KOPT-K1 (cell line): ENCODE data around the gene DSG3.

Source experiments
- H3K27ac ChIP-seq: fragments of 200-600 bp; sonication (generic); 2 replicates; pipeline ENCODE4 v1.5.1; 2016; ENCODE audit warnings: antibody characterized with exemption, mild to moderate bottlenecking, low read depth, low read length; ENCODE audit not compliant: poor library complexity, severe bottlenecking
- H3K36me3 ChIP-seq: fragments of 200-600 bp; sonication (generic); 2 replicates; pipeline ENCODE4 v1.5.1; 2017; ENCODE audit warnings: antibody characterized with exemption, mild to moderate bottlenecking, low read length, moderate library complexity; ENCODE audit not compliant: insufficient read depth
- H3K9me3 ChIP-seq: fragments of 200-600 bp; sonication (generic); 2 replicates; pipeline ENCODE4 v1.5.1; 2017; ENCODE audit warnings: antibody characterized with exemption, low read length, mild to moderate bottlenecking; ENCODE audit not compliant: insufficient read depth, poor library complexity, severe bottlenecking

Gene DSG3

DNA sequence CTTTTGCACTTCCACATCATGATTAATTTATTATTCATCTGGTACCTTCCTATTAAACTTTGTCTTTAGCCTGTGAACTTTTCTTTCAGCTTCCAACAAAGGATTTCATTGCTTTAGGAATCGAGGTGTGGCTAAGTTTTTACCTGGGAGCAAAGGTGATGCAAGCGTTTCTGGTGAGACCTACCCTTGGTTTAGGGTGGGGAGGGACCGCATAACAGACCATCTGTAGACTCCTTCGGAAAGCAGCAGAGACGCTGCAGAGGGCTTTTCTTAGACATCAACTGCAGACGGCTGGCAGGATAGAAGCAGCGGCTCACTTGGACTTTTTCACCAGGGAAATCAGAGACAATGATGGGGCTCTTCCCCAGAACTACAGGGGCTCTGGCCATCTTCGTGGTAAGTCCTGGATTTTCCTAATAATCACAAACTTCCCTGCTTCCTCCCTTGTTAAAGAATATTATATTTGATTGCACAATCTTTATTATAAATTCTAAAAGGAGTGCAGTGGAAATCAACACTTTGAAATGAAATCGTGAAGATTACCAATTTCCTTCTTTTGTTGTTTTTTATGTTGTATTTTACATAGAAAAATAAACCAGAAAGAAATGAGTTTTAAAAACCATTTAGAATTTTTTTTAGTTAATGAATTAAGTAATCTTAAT, at the start of gene DSG3:
TSS of gene DSG3 (plus strand) at position 212 of the 662 bp plus-strand sequence. CDS start at position 349, 137 bp downstream.
- no peaks in the 10 kb centered on the region for H3K9me3 ChIP-seq
- no peak within 1 kb of the TSS for H3K27ac ChIP-seq
- no peaks in the 10 kb centered on the region for H3K36me3 ChIP-seq

- Histone ChIP-seq H3K27ac (no peak overlapping the region), H3K9me3 (no peaks in the 10 kb centered on the region), H3K36me3 (no peaks in the 10 kb centered on the region)
These were observed 49.4 kb upstream of the DSG3 start for GRCh38 chr18:31398191-31398590.

DNA sequence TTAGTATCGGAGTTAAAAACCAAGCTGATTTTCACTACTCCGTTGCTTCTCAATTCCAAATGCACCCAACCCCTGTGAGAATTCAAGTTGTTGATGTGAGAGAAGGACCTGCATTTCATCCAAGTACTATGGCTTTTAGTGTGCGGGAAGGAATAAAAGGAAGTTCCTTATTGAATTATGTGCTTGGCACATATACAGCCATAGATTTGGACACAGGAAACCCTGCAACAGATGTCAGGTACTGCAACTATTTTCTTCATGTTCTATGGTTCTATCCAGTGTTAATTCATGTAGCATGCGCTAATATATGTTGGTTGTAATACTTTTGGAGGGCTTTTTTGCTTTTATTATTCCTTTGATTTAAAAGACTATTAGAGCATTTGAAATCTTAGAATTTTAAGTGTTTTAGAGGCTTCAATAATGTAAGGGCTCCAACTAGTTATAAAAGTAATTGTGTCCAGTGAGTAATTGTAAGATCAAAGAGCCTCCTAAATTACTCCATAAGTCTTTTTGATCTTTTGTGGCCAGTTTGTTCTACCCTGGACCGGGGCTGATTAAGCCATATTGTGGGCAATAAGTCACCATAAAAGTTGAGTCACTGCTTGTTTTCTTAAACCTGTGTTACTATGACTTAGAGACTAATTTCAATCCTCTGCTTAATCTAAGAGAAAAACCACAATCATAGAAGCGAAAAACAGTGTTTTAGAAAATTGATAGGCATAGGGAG, 48.1 kb upstream of the DSG3 start:
- no peak overlapping the region for H3K27ac ChIP-seq
- no peaks in the 10 kb centered on the region for H3K9me3 ChIP-seq
- H3K36me3 ChIP-seq: no peaks in the 10 kb centered on the region

DNA sequence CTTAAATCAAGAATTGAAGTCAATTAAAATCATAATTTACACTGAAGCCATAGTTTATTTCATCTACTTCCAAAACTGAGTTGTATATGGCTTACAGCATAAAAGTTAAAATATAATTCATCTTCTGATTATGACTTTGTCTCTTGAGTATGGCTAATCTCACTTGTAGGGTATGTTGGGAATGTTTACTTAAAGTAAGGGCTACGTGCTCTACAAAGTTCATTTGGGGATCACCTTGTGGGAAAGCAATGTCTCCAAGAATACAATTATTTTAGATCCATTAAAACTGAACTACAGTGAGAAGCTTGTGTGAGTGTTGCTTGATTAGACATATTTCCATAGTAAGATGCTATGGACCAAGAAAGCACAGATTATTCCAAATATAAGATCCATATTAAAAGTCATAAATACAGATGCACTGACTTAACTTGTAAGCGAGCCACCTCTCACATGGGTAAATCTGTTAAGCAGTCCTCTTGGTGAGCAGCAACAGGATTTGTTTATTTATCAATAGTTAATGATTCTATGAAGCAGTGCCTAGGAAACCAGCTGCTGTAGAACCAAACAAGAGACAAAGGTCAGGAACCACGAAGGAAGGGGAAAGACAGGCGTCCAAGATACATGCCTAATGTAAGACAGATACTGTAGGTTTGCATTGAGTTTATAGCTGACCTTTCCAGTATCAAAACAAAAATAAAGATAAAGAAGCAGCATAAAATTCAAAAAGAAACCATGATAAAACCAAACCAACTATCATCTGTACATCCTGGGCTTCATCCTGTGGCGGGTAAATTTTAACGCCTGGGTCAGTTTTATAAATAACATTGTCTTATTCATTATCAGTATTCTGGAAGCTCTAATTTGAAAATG, 46.1 kb upstream of the DSG3 start:
- Histone ChIP-seq H3K27ac (no peak overlapping the region), H3K9me3 (no peaks in the 10 kb centered on the region), H3K36me3 (no peaks in the 10 kb centered on the region)

- Histone ChIP-seq H3K9me3 (no peaks in the 10 kb centered on the region), H3K36me3 (no peaks in the 10 kb centered on the region), H3K27ac (no peak overlapping the region)
These were observed 45.5 kb upstream of the DSG3 start for GRCh38 chr18:31402026-31402373.

GRCh38 chr18:31403409-31403808, 44.1 kb upstream of the DSG3 start:
- Histone ChIP-seq H3K27ac (no peak overlapping the region), H3K9me3 (no peaks in the 10 kb centered on the region), H3K36me3 (no peaks in the 10 kb centered on the region)

DNA sequence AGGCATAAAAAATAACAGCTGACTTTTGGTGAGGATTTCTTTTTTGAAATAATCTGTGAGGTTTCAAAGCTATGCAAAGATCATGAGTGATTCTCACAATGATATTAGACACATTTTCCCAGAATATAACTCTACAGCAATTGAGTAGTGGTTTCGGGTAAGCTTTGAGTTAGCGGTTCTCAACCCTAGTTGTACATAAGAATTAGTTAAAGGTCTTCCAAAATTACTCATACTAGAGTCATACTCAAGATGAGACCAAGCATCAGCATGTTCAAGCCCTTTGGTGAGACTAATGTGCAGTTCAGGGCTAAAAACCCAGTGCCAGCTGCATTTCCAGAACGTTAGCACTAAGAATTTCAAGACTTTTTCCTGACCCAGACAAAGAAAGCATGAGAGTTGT, 39.9 kb upstream of the DSG3 start:
- H3K9me3 ChIP-seq: no peaks in the 10 kb centered on the region
- no peaks in the 10 kb centered on the region for H3K36me3 ChIP-seq
- no peak overlapping the region for H3K27ac ChIP-seq

DNA sequence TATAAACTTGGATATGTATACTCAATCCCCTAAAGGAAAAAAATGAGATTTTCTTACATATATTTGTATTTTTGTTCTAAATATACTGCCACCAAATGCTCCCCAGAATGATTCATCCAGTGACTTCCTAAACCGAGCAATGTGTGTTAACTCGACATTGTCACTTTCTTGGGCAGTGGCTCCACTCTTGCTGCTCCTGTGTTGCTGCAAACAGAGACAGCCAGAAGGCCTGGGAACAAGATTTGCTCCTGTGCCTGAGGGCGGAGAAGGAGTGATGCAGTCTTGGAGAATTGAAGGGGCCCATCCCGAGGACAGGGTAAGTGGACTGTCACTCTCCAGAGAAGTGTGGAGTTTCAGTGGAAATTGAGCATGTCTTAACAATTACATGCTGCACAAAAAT, 38.3 kb upstream of the DSG3 start:
- Histone ChIP-seq H3K9me3 (no peaks in the 10 kb centered on the region), H3K36me3 (no peaks in the 10 kb centered on the region), H3K27ac (no peak overlapping the region)

GRCh38 chr18:31410716-31411483, 36.6 kb upstream of the DSG3 start:
- H3K27ac ChIP-seq: no peak overlapping the region

GRCh38 chr18:31413137-31413536, 34.4 kb upstream of the DSG3 start:
- Histone ChIP-seq H3K9me3 (no peaks in the 10 kb centered on the region), H3K27ac (no peak overlapping the region), H3K36me3 (no peaks in the 10 kb centered on the region)

More at GRCh38 chr18:31410716-31411483, 36.6 kb upstream of the DSG3 start:
- Histone ChIP-seq H3K36me3 (no peaks in the 10 kb centered on the region), H3K9me3 (no peaks in the 10 kb centered on the region)

- Histone ChIP-seq H3K27ac (no peak overlapping the region), H3K36me3 (no peaks in the 10 kb centered on the region), H3K9me3 (no peaks in the 10 kb centered on the region)
These were observed 29.7 kb upstream of the DSG3 start for GRCh38 chr18:31417850-31418249.

- H3K9me3 ChIP-seq: no peaks in the 10 kb centered on the region
- H3K36me3 ChIP-seq: no peaks in the 10 kb centered on the region
- no peak overlapping the region for H3K27ac ChIP-seq
These were observed 28.0 kb upstream of the DSG3 start for GRCh38 chr18:31419457-31419932.

GRCh38 chr18:31420032-31420431, 27.5 kb upstream of the DSG3 start:
- H3K9me3 ChIP-seq: no peaks in the 10 kb centered on the region
- no peaks in the 10 kb centered on the region for H3K36me3 ChIP-seq
- H3K27ac ChIP-seq: no peak overlapping the region

GRCh38 chr18:31420524-31420923, 27.0 kb upstream of the DSG3 start:
- Histone ChIP-seq H3K9me3 (no peaks in the 10 kb centered on the region), H3K36me3 (no peaks in the 10 kb centered on the region), H3K27ac (no peak overlapping the region)
